Embryonic facial prominence (tissue), 1 donor: Measurements from ENCODE around the gene UQCRC1.
"Not testable (repeated sequence)": the region's sequence is repeated elsewhere in the genome, so short reads cannot be mapped to it uniquely, and the experiment has no call there.

Experiments used
- DNase-seq: peaks from one replicate; pipeline ENCODE4 v3.0.0-alpha.2; 2016; ENCODE audit errors: extremely low spot score

Gene UQCRC1

DNA sequence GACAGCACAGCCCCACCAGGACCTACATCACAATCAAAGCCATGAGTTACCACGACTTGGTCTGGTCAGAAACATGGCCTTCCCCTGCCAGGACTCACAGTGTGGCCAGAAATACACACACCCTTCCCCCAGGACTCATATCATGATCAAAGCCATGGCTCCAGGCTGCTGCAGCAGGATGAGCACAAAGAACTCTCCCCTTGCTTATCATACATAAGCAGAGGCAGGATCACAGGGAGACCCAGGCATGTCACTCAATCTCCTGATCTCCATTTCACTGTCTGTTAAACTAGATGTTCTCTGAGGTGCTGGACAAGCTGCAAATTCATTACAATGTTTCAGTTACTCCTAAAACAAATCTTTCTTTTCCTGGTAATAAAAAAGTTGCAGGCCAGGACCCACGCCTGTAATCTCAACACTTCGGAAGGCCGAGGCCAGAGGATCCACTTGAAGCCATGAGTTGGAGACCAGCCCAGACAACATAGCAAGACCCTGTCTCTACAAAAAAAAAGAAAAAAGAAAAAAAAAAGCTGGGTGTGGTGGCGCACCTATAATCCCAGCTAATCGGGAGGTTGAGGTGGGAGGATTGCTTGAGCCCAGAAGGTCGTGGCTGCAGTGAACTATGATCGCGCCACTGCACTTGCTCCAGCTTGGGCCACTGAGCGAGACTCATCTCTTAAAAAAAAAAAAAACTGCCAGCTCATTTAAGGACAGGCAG is 54.1 kb downstream of the UQCRC1 start:
- DNase-seq: no peak

DNA sequence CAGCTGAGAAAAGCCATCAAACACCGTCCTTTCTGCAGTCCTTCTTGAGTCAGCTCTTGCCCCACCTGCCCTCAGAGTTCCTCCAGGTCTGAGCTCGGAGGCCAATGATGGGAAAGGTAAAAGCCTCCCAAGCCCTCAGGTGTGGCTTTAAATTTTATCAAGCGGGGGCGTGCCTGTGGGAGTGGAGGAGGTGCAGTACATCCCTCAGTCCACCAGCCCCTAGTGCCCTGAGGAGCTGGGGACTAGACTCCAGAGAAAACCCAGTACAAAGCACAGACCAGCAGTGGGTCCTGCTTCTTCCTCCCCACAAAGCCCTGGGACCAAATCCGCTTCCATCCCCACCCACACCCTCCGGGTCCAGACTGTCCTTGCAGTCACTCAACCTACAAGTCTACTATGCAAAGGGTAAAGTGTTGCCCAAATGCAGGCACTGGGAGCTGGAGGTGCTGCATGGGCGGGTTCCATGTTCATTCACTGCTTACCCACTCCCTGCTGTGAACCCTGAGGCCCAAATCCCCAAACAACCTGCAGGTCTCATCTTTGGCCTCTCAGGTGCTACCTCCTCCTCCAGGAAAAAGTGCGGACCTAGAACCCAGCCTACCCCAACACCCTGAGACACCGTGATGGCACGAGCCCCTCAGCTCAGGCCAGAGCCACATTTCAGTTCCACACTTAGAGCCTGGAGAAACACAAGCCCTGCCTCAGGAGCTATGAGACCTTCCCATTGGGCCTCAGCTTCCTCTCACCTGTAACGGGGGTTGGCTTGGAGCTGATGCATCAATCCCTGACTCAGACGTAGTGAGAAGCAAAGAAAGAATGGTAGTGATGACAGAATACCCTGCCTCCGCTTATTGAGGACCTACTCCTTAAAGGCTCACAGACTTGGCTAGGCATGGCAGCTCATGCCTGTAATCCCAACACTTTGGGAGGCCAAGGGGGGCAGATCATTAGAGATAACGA is 55.3 kb downstream of the UQCRC1 start:
- no peak for DNase-seq

DNA sequence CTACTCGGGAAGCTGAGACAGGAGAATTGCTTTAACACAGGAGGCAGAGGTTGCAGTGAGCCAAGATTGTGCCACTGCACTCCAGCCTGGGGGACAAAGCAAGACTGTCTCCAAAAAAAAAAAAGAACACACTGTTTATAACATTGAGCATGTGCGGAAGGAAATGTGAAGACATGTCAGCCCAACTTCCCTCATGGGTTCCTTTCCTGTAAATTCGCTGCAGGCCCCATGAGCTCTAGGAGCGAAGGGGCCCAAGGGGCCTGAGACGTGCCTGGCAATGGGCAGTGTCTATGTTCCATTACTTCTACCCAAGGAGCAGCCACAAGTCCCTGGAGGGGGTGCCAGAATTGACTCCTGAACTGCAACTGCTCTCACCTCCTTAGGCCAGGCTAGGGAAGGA is 56.1 kb downstream of the UQCRC1 start:
- DNase-seq: no peak

DNA sequence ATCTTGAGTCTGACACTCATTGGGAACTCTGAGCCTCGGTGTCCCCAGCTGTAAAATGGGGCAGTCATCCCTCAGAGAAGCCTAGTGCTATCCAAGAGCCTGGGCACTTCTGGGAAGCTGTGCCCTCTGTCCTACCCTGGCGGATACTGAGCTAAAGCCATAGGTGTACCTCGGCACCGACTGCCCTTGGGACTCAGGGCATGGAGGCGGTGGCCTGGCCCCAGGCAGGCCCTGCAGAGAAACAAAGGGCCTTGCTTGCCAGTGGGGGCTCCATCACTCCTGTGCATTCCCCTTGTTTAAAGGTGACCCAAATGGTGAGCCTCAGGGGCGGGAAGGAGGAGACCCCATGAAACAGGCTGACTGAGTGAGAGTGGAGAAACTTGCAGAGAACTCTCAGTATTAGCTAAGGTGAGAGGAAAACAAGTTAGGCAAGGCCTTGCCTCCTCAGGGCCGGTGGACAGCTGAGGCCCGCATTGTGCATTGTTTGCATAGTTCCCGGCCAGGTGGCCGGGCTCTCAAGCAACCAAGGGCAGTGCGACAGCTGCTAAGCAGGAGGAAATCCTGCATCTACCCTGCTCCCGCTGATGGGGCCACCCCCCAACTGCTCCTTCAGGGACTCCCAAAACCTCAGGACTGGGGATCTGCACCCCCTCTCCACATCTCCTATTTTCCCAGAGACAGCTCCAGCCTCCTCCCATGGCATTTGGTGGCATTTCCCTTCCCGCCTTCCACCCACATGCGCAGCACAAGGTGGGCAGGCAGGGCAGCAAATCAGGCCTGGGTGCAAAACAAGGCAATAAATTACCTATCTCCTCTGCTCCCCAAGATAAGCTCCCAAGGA is 57.1 kb downstream of the UQCRC1 start:
- DNase-seq: no peak

DNA sequence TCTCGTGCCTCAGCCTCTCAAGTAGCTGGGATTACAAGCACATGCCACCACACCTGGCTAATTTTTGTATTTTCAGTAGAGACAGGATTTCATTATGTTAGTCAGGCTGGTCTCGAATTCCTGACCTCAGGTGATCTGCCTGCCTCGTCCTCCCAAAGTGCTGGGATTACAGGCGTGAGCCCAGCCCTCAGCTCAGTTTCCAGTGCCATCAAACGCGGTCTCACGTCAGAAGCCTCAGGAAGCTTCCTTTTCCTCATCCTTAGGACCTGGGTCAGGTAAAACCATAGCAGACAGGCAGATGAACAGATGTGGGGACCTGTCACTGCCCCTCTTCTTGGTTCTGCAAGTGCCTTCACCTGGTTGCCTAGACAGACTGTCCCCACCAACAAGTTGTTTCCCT is 57.8 kb downstream of the UQCRC1 start:
- DNase-seq: not testable (repeated sequence)
